Measurements from ENCODE around the gene JHY.

- TF ChIP-seq CTCF (IDR thresholded peaks at IDR 0.05), result no peak
- TF ChIP-seq POLR2AphosphoS5 (IDR thresholded peaks at IDR 0.05), result no peak
Observed at GRCh38 chr11:122836916-122837315, 45.6 kb upstream of the JHY start.

Measured in breast epithelium (tissue), 3 donors.